Tongue (tissue), 2 donors: ENCODE data around the gene CCN2. TPM values are rescaled to one million over a fixed set of nuclear protein-coding genes. Genes with fewer than 3 reads are reported as not detected.
"Not testable (repeated sequence)": the region's sequence is repeated elsewhere in the genome, so short reads cannot be mapped to it uniquely, and the experiment has no call there.

Experiments
- DNase-seq: peaks from one replicate; pipeline ENCODE4 v3.0.0-alpha.2; 2015
- total RNA-seq: library from RNA; depleted of rRNA; stranded (reverse); fragments of >200 nt; gene quantifications from one replicate; pipeline ENCODE4 v1.2.3, GENCODE V29; 2014

The CCN2 gene
- total RNA-seq, 1 donor from 2014 or later, result 57.3 TPM

- DNase-seq, result no peak
Measured at GRCh38 chr6:131937703-131938631, 13.2 kb downstream of the CCN2 start.

GRCh38 chr6:131937226-131937625, 13.9 kb downstream of the CCN2 start:
- DNase-seq, result no peak

GRCh38 chr6:131936156-131936555, 15.0 kb downstream of the CCN2 start:
- DNase-seq, result no peak

- DNase-seq, result no peak
Measured at GRCh38 chr6:131931063-131931750, 20.0 kb downstream of the CCN2 start.

- no peak for DNase-seq
Measured at GRCh38 chr6:131929976-131930375, 21.2 kb downstream of the CCN2 start.

- no peak for DNase-seq
Measured at GRCh38 chr6:131929264-131929663, 21.9 kb downstream of the CCN2 start.

- DNase-seq, result peak; percentile 69
Measured at GRCh38 chr6:131924881-131925474, 26.2 kb downstream of the CCN2 start.

GRCh38 chr6:131923356-131923755, 27.8 kb downstream of the CCN2 start:
- DNase-seq, result peak; percentile 69

- DNase-seq, result no peak
Measured at GRCh38 chr6:131920656-131921055, 30.5 kb downstream of the CCN2 start.

GRCh38 chr6:131918650-131919355, 32.4 kb downstream of the CCN2 start:
- no peak for DNase-seq

- DNase-seq, result peak; percentile 37
Measured at GRCh38 chr6:131917763-131918649, 33.2 kb downstream of the CCN2 start.

GRCh38 chr6:131917318-131917717, 33.9 kb downstream of the CCN2 start:
- no peak for DNase-seq

GRCh38 chr6:131916847-131917246, 34.3 kb downstream of the CCN2 start:
- no peak for DNase-seq

GRCh38 chr6:131916091-131916796, 34.9 kb downstream of the CCN2 start:
- DNase-seq, result not testable (repeated sequence)

GRCh38 chr6:131914967-131915751, 36.0 kb downstream of the CCN2 start:
- peak; percentile 92 for DNase-seq

GRCh38 chr6:131914234-131914633, 36.9 kb downstream of the CCN2 start:
- no peak for DNase-seq

GRCh38 chr6:131911951-131912350, 39.2 kb downstream of the CCN2 start:
- no peak for DNase-seq

GRCh38 chr6:131910956-131911355, 40.2 kb downstream of the CCN2 start:
- DNase-seq, result no peak

- DNase-seq, result no peak
Measured at GRCh38 chr6:131910219-131910589, 41.0 kb downstream of the CCN2 start.
